Upper lobe of left lung (tissue), 6 donors: ENCODE data around the gene MORC2. TPM values are rescaled to one million over a fixed set of nuclear protein-coding genes. Genes with fewer than 3 reads are reported as not detected.

Source experiments
- ATAC-seq, 2 donors: fragments of 200-7000 bp; cut with Tn5 transposase; one replicate each; pipeline ENCODE4 v1.9.1; 2022; ENCODE audit warnings: mild to moderate bottlenecking in 2 of 2, moderate library complexity in 2 of 2; ENCODE audit not compliant: low FRiP score in 2 of 2
- DNase-seq, 2 donors: peaks; one replicate each; pipeline ENCODE4 v3.0.0-alpha.2; 2019 to 2020
- H3K27ac ChIP-seq, 4 donors: fragments of 200-600 bp; sonication (generic); one replicate each; pipeline ENCODE4 v1.5.1; 2016 to 2019
- H3K27me3 ChIP-seq, 4 donors: fragments of 200-600 bp; sonication (generic); one replicate each; pipeline ENCODE4 v1.5.1; 2017 to 2019
- H3K36me3 ChIP-seq, 4 donors: fragments of 200-600 bp; sonication (generic); one replicate each; pipeline ENCODE4 v1.5.1; 2016 to 2019
- H3K4me1 ChIP-seq, 4 donors: fragments of 200-600 bp; sonication (generic); one replicate each; pipeline ENCODE4 v1.5.1; 2018 to 2019
- H3K4me3 ChIP-seq, 4 donors: fragments of 200-600 bp; sonication (generic); one replicate each; pipeline ENCODE4 v1.5.1; 2017 to 2019; ENCODE audit warnings: mild to moderate bottlenecking in 2 of 4, moderate library complexity in 1 of 4
- H3K9me3 ChIP-seq, 4 donors: fragments of 200-600 bp; sonication (generic); one replicate each; pipeline ENCODE4 v1.5.1; 2018 to 2019
- EP300 ChIP-seq, 4 donors: sonication (generic); formaldehyde crosslinking; IDR thresholded peaks; one replicate each; pipeline ENCODE4 v1.5.1; 2017; ENCODE audit warnings: antibody characterized with exemption in 4 of 4, control low read depth in 2 of 4
- POLR2A ChIP-seq, 4 donors: fragments of 450-650 bp; IDR thresholded peaks; one replicate each; pipeline ENCODE4 v1.5.1; 2016 to 2017; ENCODE audit warnings: antibody characterized with exemption in 4 of 4, mild to moderate bottlenecking in 2 of 4
- POLR2AphosphoS5 ChIP-seq, 2 donors: sonication (generic); formaldehyde crosslinking; IDR thresholded peaks; one replicate each; pipeline ENCODE4 v1.5.1; 2017; ENCODE audit warnings: antibody characterized with exemption in 2 of 2
- WGBS, 2 donors: methylation state at CpG; one replicate each; pipeline ENCODE4 v1.1.5; 2017 to 2018; 5-methylcytosine and 5-hydroxymethylcytosine counted together
- total RNA-seq, 6 donors: library from RNA; depleted of rRNA in 4 of 6; stranded (reverse); fragments of >200 nt in 4 of 6; gene quantifications; one replicate each; pipeline versions ENCODE4 v1.1.0 to v1.2.1, GENCODE V29; 2016 to 2021
- TF ChIP-seq, protein P1 (sequence below), 6 experiments: fragments of 450-650 bp in 4 of 6; fragments of 200-600 bp in 2 of 6; sonication (generic) in 2 of 6; IDR thresholded peaks; one replicate each; pipeline ENCODE4 v1.5.1; 2016 to 2019; ENCODE audit warnings: antibody characterized with exemption in 6 of 6
- donor health status: DM: no; HTN: no; CAD: no; lungs with moderate emphysema.
- donor health status: DM: no; HTN: yes; CAD: no; lungs with severe emphysema.

MORC2 gene
- total RNA-seq, 6 donors from 2014 or later = 13.8 to 54.5 (median 20.6) TPM

DNA sequence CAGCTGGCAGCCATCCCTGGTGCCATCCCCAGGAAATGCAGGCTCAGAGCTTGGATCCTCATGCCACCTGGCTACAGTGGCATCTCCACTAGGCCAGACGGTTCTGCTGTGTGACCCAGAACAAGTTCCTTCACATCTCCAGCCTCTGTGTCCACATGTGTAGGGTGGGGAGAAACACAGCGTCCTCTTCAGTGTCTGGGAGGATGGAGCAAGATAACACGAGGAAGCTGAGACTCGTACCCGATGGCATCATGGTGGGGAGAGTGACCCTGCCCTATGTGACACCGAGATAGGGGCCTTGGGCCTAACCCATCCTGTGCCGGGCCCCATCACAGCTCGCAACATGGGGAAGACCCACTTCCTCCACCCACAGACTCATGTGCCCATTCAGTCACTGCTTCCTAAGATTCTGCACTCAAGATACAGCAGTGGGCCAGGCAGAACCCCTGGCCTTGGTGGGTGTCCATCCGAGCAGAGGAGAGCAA, 78.5 kb downstream of the MORC2 start:
- Histone ChIP-seq H3K27ac (no peak overlapping the region), H3K4me3 (no peak overlapping the region), H3K27me3 (no peaks in the 10 kb centered on the region), H3K9me3 (no peaks in the 10 kb centered on the region), H3K4me1 (no peaks in the 10 kb centered on the region), H3K36me3 (peaks cover 0 to 5% (median 0%) of the 10 kb centered on the region in 4 donors)
- 84 to 92% methylated on average over 6 to 9 of the region's 9 CpGs for WGBS, 2 donors
- DNase-seq = no peak
- TF ChIP-seq, protein P1, sequence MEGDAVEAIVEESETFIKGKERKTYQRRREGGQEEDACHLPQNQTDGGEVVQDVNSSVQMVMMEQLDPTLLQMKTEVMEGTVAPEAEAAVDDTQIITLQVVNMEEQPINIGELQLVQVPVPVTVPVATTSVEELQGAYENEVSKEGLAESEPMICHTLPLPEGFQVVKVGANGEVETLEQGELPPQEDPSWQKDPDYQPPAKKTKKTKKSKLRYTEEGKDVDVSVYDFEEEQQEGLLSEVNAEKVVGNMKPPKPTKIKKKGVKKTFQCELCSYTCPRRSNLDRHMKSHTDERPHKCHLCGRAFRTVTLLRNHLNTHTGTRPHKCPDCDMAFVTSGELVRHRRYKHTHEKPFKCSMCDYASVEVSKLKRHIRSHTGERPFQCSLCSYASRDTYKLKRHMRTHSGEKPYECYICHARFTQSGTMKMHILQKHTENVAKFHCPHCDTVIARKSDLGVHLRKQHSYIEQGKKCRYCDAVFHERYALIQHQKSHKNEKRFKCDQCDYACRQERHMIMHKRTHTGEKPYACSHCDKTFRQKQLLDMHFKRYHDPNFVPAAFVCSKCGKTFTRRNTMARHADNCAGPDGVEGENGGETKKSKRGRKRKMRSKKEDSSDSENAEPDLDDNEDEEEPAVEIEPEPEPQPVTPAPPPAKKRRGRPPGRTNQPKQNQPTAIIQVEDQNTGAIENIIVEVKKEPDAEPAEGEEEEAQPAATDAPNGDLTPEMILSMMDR (IDR thresholded peaks at IDR 0.05) = no peak
- TF ChIP-seq EP300 (IDR thresholded peaks at IDR 0.05) = no peak
- no peak for ATAC-seq

DNA sequence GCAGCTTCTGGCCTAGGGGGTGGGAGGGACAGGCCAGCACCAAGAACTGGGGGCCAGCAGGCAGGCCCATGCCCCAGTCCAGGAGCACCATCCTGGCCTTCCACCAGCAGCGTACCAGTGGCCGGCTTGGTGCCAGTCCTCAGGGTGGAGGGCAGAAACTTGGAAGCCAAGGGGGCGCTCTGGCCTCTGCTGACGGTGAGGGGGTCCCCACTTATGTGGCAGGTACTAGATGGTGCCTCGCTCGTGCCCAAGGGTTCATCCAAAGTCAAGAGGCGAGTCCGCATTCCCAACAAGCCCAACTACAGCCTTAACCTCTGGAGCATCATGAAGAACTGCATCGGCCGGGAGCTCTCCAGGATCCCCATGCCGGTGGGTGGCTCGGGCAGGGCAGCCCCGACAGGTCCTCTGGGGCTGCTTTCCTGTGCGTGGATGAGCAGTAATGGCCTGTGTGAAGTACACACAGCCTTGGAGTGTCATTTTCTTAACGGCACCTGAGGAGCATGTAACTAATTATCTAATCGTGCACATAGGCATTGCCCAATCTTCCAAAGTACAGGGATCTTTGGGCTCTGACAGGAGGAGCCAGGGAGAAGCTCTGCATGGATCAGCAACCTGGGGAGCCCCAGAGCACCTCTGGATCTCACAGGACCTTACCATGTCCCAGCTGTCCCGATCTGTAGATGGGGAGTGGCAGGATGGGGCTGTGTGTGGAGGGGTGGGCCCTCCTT, 79.1 kb downstream of the MORC2 start:
- Histone ChIP-seq H3K36me3 (peaks cover 0 to 5% (median 0%) of the 10 kb centered on the region in 4 donors), H3K27me3 (no peaks in the 10 kb centered on the region), H3K27ac (no peak overlapping the region), H3K4me1 (no peaks in the 10 kb centered on the region), H3K9me3 (no peaks in the 10 kb centered on the region), H3K4me3 (no peak overlapping the region)
- TF ChIP-seq EP300 (IDR thresholded peaks at IDR 0.05) (no peak), POLR2AphosphoS5 (IDR thresholded peaks at IDR 0.05) (no peak), POLR2A (IDR thresholded peaks at IDR 0.05) (no peak)
- TF ChIP-seq, protein P1 (IDR thresholded peaks at IDR 0.05) = no peak
- DNase-seq (peak in 1 of 2 donors; percentile 14), ATAC-seq (no peak)
- WGBS, 2 donors = 67 to 89% methylated on average over 3 to 17 of the region's 17 CpGs

DNA sequence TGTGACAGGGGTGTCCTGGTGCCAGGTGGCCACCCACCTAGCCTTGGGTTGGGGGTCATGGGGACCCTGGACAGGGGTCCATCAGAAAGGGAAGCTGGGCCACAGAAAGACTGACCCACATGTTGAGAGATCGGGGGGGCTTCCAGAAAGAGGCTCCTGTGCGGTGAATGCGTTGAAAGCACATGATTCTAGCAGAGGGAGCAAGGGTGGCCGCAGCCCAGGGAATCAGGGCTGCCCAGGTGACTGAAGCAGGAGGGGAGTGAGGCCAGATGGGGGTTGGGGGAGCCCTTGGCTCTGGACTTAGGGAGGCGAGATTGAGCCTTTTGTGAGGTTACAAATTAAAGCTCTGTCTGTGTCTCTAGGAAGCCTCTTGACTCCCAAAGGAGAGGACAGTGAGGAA, 80.7 kb downstream of the MORC2 start:
- H3K9me3 ChIP-seq = no peaks in the 10 kb centered on the region
- no peak for DNase-seq
- H3K27me3 ChIP-seq = no peaks in the 10 kb centered on the region
- no peaks in the 10 kb centered on the region for H3K4me1 ChIP-seq
- ATAC-seq = no peak
- WGBS, 2 donors = 84 to 98% methylated on average over 5 of the region's 5 CpGs
- no peak overlapping the region for H3K27ac ChIP-seq
- H3K4me3 ChIP-seq = no peak overlapping the region
- H3K36me3 ChIP-seq = peaks cover 0 to 5% (median 0%) of the 10 kb centered on the region in 4 donors
- TF ChIP-seq POLR2A (IDR thresholded peaks at IDR 0.05) = no peak
- TF ChIP-seq, protein P1 (IDR thresholded peaks at IDR 0.05) = no peak
- no peak for TF ChIP-seq POLR2AphosphoS5 (IDR thresholded peaks at IDR 0.05)

DNA sequence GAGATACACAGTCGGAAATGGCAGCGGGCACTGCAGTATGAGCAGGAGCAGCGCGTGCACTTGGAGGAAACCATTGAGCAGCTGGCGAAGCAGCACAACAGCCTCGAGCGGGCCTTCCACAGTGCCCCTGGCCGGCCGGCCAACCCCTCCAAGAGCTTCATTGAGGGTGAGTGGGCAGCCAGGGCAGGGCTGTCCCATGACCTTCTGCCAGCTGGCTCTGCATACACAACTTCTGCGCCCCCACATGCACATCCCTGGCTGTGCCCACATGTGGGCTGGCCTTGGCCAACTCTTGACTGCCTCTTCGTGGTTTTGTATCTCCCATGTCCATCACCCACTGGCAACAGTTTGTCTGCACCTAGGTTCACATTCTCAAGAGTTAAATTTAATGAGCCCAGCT, 81.1 kb downstream of the MORC2 start:
- no peaks in the 10 kb centered on the region for H3K27me3 ChIP-seq
- no peak overlapping the region for H3K4me3 ChIP-seq
- H3K27ac ChIP-seq = no peak overlapping the region
- no peaks in the 10 kb centered on the region for H3K9me3 ChIP-seq
- ATAC-seq (no peak), DNase-seq (no peak)
- TF ChIP-seq POLR2AphosphoS5 (IDR thresholded peaks at IDR 0.05) (no peak), POLR2A (IDR thresholded peaks at IDR 0.05) (no peak), EP300 (IDR thresholded peaks at IDR 0.05) (no peak)
- TF ChIP-seq, protein P1 (IDR thresholded peaks at IDR 0.05) = no peak
- H3K4me1 ChIP-seq = no peaks in the 10 kb centered on the region
- peaks cover 0 to 5% (median 0%) of the 10 kb centered on the region in 4 donors for H3K36me3 ChIP-seq
- WGBS, 2 donors = 92 to 94% methylated on average over 8 to 11 of the region's 11 CpGs

DNA sequence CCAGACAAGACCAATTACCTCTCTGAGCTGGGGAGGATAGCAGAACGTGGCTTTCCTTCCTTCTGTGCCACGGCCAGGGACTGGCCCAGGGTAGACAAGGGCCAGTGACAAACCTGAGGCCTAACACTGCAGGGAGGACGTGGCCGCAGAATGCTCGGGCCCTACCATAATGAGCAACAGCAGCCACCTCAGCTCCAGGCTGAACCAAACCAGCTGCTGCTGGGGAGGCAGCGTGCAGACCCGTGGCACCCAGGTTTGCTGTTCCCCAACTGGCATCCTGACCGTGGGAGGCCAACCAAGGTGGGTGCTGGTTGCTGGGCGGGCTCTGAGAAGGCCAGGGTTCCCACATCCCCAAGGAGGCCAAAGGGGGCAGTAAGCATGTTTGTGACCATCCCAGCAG, 83.0 kb downstream of the MORC2 start:
- H3K36me3 ChIP-seq = peaks cover 0 to 5% (median 0%) of the 10 kb centered on the region in 4 donors
- no peak for DNase-seq
- WGBS, 2 donors = 86% methylated on average over 9 of the region's 9 CpGs; no CpG with 5 or more reads in 1 of the 2 donors

More for the DNA sequence above, 83.0 kb downstream of the MORC2 start:
- Histone ChIP-seq H3K27ac (no peak overlapping the region), H3K4me1 (no peaks in the 10 kb centered on the region), H3K27me3 (no peaks in the 10 kb centered on the region), H3K4me3 (no peak overlapping the region), H3K9me3 (no peaks in the 10 kb centered on the region)
- ATAC-seq = no peak
- TF ChIP-seq EP300 (IDR thresholded peaks at IDR 0.05) (no peak), POLR2A (IDR thresholded peaks at IDR 0.05) (no peak), POLR2AphosphoS5 (IDR thresholded peaks at IDR 0.05) (no peak)
- TF ChIP-seq, protein P1 (IDR thresholded peaks at IDR 0.05) = no peak
